Measurements from ENCODE around the gene HIGD1B.

GRCh38 chr17:44880062-44880461 is 32.4 kb downstream of the HIGD1B start:
- TF ChIP-seq EZH2 (IDR thresholded peaks at IDR 0.05) (no peak), POLR2AphosphoS5 (IDR thresholded peaks at IDR 0.05; ENCODE audit: borderline replicate concordance, low read depth, low read length) (no peak), FOXP2 (optimal IDR thresholded peaks at IDR 0.05; ENCODE audit: control extremely low read depth, extremely low read length, insufficient read depth) (no peak)
